ENCODE results near the gene PGAP6. TPM values are rescaled to one million over a fixed set of nuclear protein-coding genes. Genes with fewer than 3 reads are reported as not detected.
A peak's percentile ranks its signal among the peaks of the same experiment; 100 is the strongest.

PGAP6 gene
- total and polyA plus RNA-seq, 2 of the 13 experiments (the other 11 are each of a cell fraction or from before 2014, with no cell fraction given), result 52.7 to 136 TPM

DNA sequence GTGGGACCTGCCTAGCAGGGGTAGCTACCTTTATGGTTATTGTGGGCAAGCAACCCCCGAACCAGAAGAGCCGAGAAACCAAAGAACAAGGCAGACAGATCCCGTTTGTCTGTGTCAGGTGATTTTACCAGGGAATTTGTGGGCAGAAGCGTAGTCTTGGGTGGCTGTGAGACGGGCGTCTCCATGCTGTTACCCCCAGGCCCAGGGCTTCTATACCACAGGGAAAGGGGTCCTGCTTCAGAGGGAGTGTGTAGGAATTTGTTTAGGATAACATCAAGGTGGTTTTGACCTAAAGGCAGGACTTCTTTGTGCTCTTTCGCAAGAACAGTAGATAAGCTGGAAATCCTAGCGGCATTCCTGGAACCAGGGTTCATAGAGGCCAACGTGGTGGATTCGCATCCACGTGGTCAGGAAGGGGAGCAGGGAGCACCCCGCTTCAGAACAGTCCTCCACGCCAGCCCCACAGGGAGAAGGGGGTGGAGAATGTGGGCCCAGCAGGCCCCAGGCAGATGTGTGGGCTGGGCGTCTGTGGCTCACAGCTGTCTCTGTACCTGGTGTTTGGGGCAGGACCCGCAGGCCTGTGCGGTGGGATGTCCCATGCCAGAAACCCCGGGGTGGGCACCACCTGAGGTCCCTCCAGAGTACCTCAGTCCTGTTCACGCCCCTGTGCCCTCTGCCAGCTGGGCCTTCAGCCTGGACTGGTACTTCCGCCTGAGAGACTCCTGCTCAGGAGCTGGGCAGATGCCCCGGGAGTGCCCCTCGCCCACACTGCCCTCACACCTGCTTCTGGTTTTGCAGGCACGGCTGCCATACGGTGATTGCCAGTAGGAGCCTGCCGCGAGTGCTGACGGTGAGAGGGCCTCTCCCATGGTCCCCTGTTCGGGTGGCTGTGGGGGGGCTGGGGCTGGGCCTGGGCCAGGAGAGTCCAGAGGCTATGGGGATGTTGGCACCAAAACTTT lies 24.0 kb upstream of the PGAP6 start (continued):
- TF ChIP-seq, protein P1, sequence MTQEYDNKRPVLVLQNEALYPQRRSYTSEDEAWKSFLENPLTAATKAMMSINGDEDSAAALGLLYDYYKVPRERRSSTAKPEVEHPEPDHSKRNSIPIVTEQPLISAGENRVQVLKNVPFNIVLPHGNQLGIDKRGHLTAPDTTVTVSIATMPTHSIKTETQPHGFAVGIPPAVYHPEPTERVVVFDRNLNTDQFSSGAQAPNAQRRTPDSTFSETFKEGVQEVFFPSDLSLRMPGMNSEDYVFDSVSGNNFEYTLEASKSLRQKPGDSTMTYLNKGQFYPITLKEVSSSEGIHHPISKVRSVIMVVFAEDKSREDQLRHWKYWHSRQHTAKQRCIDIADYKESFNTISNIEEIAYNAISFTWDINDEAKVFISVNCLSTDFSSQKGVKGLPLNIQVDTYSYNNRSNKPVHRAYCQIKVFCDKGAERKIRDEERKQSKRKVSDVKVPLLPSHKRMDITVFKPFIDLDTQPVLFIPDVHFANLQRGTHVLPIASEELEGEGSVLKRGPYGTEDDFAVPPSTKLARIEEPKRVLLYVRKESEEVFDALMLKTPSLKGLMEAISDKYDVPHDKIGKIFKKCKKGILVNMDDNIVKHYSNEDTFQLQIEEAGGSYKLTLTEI (CRISPR knock-in tag; conservative IDR thresholded peaks at IDR 0.05), result no peak
- TF ChIP-seq SAFB2 (CRISPR knock-in tag; IDR thresholded peaks at IDR 0.05; ENCODE audit: borderline replicate concordance, low read depth), result 0 out of 2 replicates have a peak, but pooled peaks have one; percentile 72
- no peak for TF ChIP-seq ATM (IDR thresholded peaks at IDR 0.05; ENCODE audit: borderline replicate concordance)
- TF ChIP-seq AKAP8 (CRISPR knock-in tag; IDR thresholded peaks at IDR 0.05), result peak; percentile 84; the same call in 1 of the 2 replicates
- TF ChIP-seq ZNF121 (CRISPR knock-in tag; IDR thresholded peaks at IDR 0.05), result peak; percentile 71
- TF ChIP-seq, protein P2, sequence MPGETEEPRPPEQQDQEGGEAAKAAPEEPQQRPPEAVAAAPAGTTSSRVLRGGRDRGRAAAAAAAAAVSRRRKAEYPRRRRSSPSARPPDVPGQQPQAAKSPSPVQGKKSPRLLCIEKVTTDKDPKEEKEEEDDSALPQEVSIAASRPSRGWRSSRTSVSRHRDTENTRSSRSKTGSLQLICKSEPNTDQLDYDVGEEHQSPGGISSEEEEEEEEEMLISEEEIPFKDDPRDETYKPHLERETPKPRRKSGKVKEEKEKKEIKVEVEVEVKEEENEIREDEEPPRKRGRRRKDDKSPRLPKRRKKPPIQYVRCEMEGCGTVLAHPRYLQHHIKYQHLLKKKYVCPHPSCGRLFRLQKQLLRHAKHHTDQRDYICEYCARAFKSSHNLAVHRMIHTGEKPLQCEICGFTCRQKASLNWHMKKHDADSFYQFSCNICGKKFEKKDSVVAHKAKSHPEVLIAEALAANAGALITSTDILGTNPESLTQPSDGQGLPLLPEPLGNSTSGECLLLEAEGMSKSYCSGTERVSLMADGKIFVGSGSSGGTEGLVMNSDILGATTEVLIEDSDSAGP (CRISPR knock-in tag; IDR thresholded peaks at IDR 0.05; ENCODE audit: borderline replicate concordance), result peak; percentile 79
- TF ChIP-seq ZNF496 (CRISPR knock-in tag; IDR thresholded peaks at IDR 0.05; ENCODE audit: insufficient replicate concordance), result no peak
- TF ChIP-seq, protein P3, sequence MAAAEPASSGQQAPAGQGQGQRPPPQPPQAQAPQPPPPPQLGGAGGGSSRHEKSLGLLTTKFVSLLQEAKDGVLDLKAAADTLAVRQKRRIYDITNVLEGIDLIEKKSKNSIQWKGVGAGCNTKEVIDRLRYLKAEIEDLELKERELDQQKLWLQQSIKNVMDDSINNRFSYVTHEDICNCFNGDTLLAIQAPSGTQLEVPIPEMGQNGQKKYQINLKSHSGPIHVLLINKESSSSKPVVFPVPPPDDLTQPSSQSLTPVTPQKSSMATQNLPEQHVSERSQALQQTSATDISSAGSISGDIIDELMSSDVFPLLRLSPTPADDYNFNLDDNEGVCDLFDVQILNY (CRISPR knock-in tag; conservative IDR thresholded peaks at IDR 0.05), result no peak
- TF ChIP-seq, protein P4, sequence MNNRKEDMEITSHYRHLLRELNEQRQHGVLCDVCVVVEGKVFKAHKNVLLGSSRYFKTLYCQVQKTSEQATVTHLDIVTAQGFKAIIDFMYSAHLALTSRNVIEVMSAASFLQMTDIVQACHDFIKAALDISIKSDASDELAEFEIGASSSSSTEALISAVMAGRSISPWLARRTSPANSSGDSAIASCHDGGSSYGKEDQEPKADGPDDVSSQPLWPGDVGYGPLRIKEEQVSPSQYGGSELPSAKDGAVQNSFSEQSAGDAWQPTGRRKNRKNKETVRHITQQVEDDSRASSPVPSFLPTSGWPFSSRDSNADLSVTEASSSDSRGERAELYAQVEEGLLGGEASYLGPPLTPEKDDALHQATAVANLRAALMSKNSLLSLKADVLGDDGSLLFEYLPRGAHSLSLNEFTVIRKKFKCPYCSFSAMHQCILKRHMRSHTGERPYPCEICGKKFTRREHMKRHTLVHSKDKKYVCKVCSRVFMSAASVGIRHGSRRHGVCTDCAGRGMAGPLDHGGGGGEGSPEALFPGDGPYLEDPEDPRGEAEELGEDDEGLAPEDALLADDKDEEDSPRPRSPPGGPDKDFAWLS (CRISPR knock-in tag; IDR thresholded peaks at IDR 0.05; ENCODE audit: borderline replicate concordance), result peak; percentile 89
- TF ChIP-seq, protein P5, sequence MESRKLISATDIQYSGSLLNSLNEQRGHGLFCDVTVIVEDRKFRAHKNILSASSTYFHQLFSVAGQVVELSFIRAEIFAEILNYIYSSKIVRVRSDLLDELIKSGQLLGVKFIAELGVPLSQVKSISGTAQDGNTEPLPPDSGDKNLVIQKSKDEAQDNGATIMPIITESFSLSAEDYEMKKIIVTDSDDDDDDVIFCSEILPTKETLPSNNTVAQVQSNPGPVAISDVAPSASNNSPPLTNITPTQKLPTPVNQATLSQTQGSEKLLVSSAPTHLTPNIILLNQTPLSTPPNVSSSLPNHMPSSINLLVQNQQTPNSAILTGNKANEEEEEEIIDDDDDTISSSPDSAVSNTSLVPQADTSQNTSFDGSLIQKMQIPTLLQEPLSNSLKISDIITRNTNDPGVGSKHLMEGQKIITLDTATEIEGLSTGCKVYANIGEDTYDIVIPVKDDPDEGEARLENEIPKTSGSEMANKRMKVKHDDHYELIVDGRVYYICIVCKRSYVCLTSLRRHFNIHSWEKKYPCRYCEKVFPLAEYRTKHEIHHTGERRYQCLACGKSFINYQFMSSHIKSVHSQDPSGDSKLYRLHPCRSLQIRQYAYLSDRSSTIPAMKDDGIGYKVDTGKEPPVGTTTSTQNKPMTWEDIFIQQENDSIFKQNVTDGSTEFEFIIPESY (CRISPR knock-in tag; IDR thresholded peaks at IDR 0.05), result peak; percentile 80; the same call in 1 of the 2 replicates
- 0 out of 2 replicates have a peak, but pooled peaks have one; percentile 76 for TF ChIP-seq ZNF34 (CRISPR knock-in tag; IDR thresholded peaks at IDR 0.05; ENCODE audit: borderline replicate concordance)
- TF ChIP-seq RORA (CRISPR knock-in tag; IDR thresholded peaks at IDR 0.05), result no peak
- no peak for TF ChIP-seq PHF5A (CRISPR knock-in tag; IDR thresholded peaks at IDR 0.05; ENCODE audit: low read depth, unreplicated experiment)
- TF ChIP-seq ADNP (CRISPR knock-in tag; IDR thresholded peaks at IDR 0.05), result no peak
- TF ChIP-seq, protein P6, sequence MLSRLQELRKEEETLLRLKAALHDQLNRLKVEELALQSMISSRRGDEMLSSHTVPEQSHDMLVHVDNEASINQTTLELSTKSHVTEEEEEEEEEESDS (CRISPR knock-in tag; IDR thresholded peaks at IDR 0.05; ENCODE audit: borderline replicate concordance), result 0 out of 2 replicates have a peak, but pooled peaks have one; percentile 24
- TF ChIP-seq ZMYM4 (CRISPR knock-in tag; IDR thresholded peaks at IDR 0.05), result no peak
- TF ChIP-seq, protein P7, sequence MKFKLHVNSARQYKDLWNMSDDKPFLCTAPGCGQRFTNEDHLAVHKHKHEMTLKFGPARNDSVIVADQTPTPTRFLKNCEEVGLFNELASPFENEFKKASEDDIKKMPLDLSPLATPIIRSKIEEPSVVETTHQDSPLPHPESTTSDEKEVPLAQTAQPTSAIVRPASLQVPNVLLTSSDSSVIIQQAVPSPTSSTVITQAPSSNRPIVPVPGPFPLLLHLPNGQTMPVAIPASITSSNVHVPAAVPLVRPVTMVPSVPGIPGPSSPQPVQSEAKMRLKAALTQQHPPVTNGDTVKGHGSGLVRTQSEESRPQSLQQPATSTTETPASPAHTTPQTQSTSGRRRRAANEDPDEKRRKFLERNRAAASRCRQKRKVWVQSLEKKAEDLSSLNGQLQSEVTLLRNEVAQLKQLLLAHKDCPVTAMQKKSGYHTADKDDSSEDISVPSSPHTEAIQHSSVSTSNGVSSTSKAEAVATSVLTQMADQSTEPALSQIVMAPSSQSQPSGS (CRISPR knock-in tag; IDR thresholded peaks at IDR 0.05), result peak; percentile 73; the same call in 1 of the 2 replicates
